ENCODE measurements around the gene NIPAL4. TPM values are rescaled to one million over a fixed set of nuclear protein-coding genes. Genes with fewer than 3 reads are reported as not detected.

The NIPAL4 gene
- total RNA-seq, 1 donor from 2014 or later: not detected

GRCh38 chr5:157449011-157449723 lies 10.8 kb upstream of the NIPAL4 start:
- no peak for DNase-seq (ENCODE audit: low spot score in 2 of 2)
- TF ChIP-seq CTCF (IDR thresholded peaks at IDR 0.05): no peak
- Histone ChIP-seq H3K4me1 (peaks cover 0 to 5% of the 10 kb centered on the region in 2 donors), H3K36me3 (no peaks in the 10 kb centered on the region), H3K4me3 (no peak overlapping the region), H3K27ac (no peak overlapping the region), H3K27me3 (no peaks in the 10 kb centered on the region), H3K9me3 (no peaks in the 10 kb centered on the region)
- intact Hi-C loops (cut with DNase I): no loop called here

GRCh38 chr5:157450024-157450423 lies 10.0 kb upstream of the NIPAL4 start:
- H3K27ac ChIP-seq: no peak overlapping the region
- H3K4me1 ChIP-seq: peaks cover 0 to 5% of the 10 kb centered on the region in 2 donors
- H3K9me3 ChIP-seq: no peaks in the 10 kb centered on the region
- intact Hi-C loops (cut with DNase I): no loop called here
- no peak overlapping the region for H3K4me3 ChIP-seq
- H3K36me3 ChIP-seq: no peaks in the 10 kb centered on the region
- no peak for TF ChIP-seq CTCF (IDR thresholded peaks at IDR 0.05)
- DNase-seq (ENCODE audit: low spot score in 2 of 2): no peak
- H3K27me3 ChIP-seq: no peaks in the 10 kb centered on the region

GRCh38 chr5:157451806-157452205 lies 8.2 kb upstream of the NIPAL4 start:
- H3K27ac ChIP-seq: no peak overlapping the region
- no peaks in the 10 kb centered on the region for H3K27me3 ChIP-seq
- TF ChIP-seq CTCF (IDR thresholded peaks at IDR 0.05): no peak
- intact Hi-C loops (cut with DNase I): no loop called here
- no peak for DNase-seq (ENCODE audit: low spot score in 2 of 2)
- H3K4me1 ChIP-seq: peaks cover 0 to 5% of the 10 kb centered on the region in 2 donors
- H3K9me3 ChIP-seq: no peaks in the 10 kb centered on the region
- no peaks in the 10 kb centered on the region for H3K36me3 ChIP-seq
- H3K4me3 ChIP-seq: no peak overlapping the region

GRCh38 chr5:157454273-157454672 lies 5.7 kb upstream of the NIPAL4 start:
- Histone ChIP-seq H3K27ac (no peak overlapping the region), H3K4me1 (peaks cover 0 to 4% of the 10 kb centered on the region in 2 donors), H3K36me3 (no peaks in the 10 kb centered on the region), H3K9me3 (no peaks in the 10 kb centered on the region), H3K4me3 (no peak overlapping the region), H3K27me3 (no peaks in the 10 kb centered on the region)
- no peak for DNase-seq (ENCODE audit: low spot score in 2 of 2)
- TF ChIP-seq CTCF (IDR thresholded peaks at IDR 0.05): no peak
- intact Hi-C loops (cut with DNase I): no loop called here

GRCh38 chr5:157455057-157455456 lies 5.0 kb upstream of the NIPAL4 start:
- Histone ChIP-seq H3K36me3 (no peaks in the 10 kb centered on the region), H3K4me1 (no peaks in the 10 kb centered on the region), H3K27me3 (no peaks in the 10 kb centered on the region), H3K4me3 (no peak overlapping the region), H3K9me3 (no peaks in the 10 kb centered on the region), H3K27ac (no peak overlapping the region)
- DNase-seq (ENCODE audit: low spot score in 2 of 2): no peak
- TF ChIP-seq CTCF (IDR thresholded peaks at IDR 0.05): no peak
- intact Hi-C loops (cut with DNase I): no loop called here
